Testis (tissue), 2 donors: ENCODE data around the gene KCNQ1.

Source experiments
- POLR2A ChIP-seq: fragments of 450-650 bp; IDR thresholded peaks from one replicate; pipeline ENCODE4 v1.6.1; 2017; ENCODE audit warnings: antibody characterized with exemption, mild to moderate bottlenecking, moderate library complexity
- TF ChIP-seq, protein P1 (sequence below), 3 experiments: fragments of 450-650 bp in 2 of 3; fragments of 200-600 bp in 1 of 3; sonication (generic) in 1 of 3; IDR thresholded peaks; one replicate each; pipeline ENCODE4 v1.5.1; 2016 to 2019; ENCODE audit warnings: antibody characterized with exemption in 3 of 3, mild to moderate bottlenecking in 2 of 3, moderate library complexity in 1 of 3

DNA sequence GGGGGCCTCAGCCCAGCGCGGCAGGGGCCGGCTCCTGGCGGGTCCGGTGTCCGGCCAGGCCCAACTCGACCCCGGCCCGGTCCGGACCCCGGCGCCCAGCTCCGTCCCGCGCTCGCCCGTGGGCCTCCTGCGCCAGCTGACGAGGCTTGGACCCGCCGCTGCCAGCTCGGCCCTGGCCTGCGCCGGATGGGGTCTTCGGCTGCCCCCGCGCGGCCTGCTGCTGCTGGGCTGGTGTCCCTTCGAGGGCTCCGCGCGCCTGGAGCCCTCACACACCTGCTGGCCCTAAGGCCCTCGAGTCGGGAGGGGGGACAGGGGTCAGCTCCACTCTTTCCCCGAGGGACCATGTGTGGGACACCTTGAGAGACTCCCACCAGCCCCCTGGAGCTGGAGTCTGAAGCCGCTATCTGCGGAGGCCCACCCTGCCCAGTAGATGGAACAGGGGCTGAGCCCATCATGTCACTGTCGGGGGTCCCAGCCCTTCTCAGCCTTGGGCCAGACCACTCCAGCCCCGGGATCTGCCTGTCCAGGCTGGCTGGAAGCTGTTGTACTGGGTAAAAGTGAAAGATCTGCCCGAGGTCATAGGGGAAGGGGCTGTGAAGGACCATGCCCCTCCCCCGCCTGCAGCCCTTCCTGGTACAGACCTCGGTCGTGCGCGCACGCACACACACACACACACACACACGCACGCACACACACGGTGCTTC is 441.5 kb downstream of the KCNQ1 start:
- TF ChIP-seq POLR2A = no peak
- TF ChIP-seq, protein P1, sequence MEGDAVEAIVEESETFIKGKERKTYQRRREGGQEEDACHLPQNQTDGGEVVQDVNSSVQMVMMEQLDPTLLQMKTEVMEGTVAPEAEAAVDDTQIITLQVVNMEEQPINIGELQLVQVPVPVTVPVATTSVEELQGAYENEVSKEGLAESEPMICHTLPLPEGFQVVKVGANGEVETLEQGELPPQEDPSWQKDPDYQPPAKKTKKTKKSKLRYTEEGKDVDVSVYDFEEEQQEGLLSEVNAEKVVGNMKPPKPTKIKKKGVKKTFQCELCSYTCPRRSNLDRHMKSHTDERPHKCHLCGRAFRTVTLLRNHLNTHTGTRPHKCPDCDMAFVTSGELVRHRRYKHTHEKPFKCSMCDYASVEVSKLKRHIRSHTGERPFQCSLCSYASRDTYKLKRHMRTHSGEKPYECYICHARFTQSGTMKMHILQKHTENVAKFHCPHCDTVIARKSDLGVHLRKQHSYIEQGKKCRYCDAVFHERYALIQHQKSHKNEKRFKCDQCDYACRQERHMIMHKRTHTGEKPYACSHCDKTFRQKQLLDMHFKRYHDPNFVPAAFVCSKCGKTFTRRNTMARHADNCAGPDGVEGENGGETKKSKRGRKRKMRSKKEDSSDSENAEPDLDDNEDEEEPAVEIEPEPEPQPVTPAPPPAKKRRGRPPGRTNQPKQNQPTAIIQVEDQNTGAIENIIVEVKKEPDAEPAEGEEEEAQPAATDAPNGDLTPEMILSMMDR (IDR thresholded peaks at IDR 0.05) = peak in 1 of 3 experiments; percentile 18
